Left ventricle myocardium inferior (tissue), 1 donor: ENCODE data around the gene RAMP2. TPM values are rescaled to one million over a fixed set of nuclear protein-coding genes. Genes with fewer than 3 reads are reported as not detected.
"Not testable (repeated sequence)": the region's sequence is repeated elsewhere in the genome, so short reads cannot be mapped to it uniquely, and the experiment has no call there.

Experiments used
- DNase-seq: peaks from one replicate; pipeline ENCODE4 v3.0.0-alpha.2; 2020
- H3K27ac ChIP-seq: fragments of 200-600 bp; replicated peaks from 2 replicates; pipeline ENCODE4 v1.8.0; 2021
- H3K27me3 ChIP-seq: fragments of 200-600 bp; 2 replicates; pipeline ENCODE4 v1.8.0; 2021; ENCODE audit warnings: low read depth
- H3K36me3 ChIP-seq: fragments of 200-600 bp; 2 replicates; pipeline ENCODE4 v1.8.0; 2021
- H3K4me1 ChIP-seq: fragments of 200-600 bp; 2 replicates; pipeline ENCODE4 v1.8.0; 2021
- H3K4me3 ChIP-seq: fragments of 200-600 bp; 2 replicates; pipeline ENCODE4 v1.8.0; 2021; ENCODE audit warnings: mild to moderate bottlenecking, moderate library complexity
- H3K9me3 ChIP-seq: fragments of 200-600 bp; replicated peaks from 2 replicates; pipeline ENCODE4 v1.8.0; 2021
- intact Hi-C: fragments of 100-400 bp; cut with micrococcal nuclease; formaldehyde crosslinking; loops from one replicate; pipeline ENCODE4 v1.11.0; 2022
- total RNA-seq: library from RNA; stranded (reverse); fragmentation: NEBNext Ultra II Directional; extraction: Animal tissue kit (Norgen Biotek cat#: 25700); gene quantifications from one replicate; pipeline ENCODE4 v1.2.1, GENCODE V29; 2021
- TF ChIP-seq, protein P1 (sequence below): fragments of 200-600 bp; IDR thresholded peaks from 2 replicates; pipeline ENCODE4 v1.8.0; 2021; ENCODE audit warnings: antibody characterized with exemption, mild to moderate bottlenecking, borderline replicate concordance
- donor health status: DM: no; HTN: yes; CAD: no; lungs with severe emphysema.

The RAMP2 gene
- total RNA-seq, 1 donor from 2014 or later: 37.7 TPM

GRCh38 chr17:42761638-42762037, 611 bp downstream of the RAMP2 start:
- intact Hi-C loops: loop anchor here (2.0 kb wide), 1 partner anchor 41 kb away; no protein-coding TSS in a partner anchor
- peak overlapping the region; percentile 81 for H3K4me3 ChIP-seq
- H3K9me3 ChIP-seq: no peaks in the 10 kb centered on the region
- peaks cover 31% of the 10 kb centered on the region for H3K27me3 ChIP-seq
- H3K27ac ChIP-seq: peak overlapping the region; percentile 94
- TF ChIP-seq, protein P1, sequence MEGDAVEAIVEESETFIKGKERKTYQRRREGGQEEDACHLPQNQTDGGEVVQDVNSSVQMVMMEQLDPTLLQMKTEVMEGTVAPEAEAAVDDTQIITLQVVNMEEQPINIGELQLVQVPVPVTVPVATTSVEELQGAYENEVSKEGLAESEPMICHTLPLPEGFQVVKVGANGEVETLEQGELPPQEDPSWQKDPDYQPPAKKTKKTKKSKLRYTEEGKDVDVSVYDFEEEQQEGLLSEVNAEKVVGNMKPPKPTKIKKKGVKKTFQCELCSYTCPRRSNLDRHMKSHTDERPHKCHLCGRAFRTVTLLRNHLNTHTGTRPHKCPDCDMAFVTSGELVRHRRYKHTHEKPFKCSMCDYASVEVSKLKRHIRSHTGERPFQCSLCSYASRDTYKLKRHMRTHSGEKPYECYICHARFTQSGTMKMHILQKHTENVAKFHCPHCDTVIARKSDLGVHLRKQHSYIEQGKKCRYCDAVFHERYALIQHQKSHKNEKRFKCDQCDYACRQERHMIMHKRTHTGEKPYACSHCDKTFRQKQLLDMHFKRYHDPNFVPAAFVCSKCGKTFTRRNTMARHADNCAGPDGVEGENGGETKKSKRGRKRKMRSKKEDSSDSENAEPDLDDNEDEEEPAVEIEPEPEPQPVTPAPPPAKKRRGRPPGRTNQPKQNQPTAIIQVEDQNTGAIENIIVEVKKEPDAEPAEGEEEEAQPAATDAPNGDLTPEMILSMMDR: no peak
- no peaks in the 10 kb centered on the region for H3K36me3 ChIP-seq
- no peak for DNase-seq
- H3K4me1 ChIP-seq: peaks cover 38% of the 10 kb centered on the region

DNA sequence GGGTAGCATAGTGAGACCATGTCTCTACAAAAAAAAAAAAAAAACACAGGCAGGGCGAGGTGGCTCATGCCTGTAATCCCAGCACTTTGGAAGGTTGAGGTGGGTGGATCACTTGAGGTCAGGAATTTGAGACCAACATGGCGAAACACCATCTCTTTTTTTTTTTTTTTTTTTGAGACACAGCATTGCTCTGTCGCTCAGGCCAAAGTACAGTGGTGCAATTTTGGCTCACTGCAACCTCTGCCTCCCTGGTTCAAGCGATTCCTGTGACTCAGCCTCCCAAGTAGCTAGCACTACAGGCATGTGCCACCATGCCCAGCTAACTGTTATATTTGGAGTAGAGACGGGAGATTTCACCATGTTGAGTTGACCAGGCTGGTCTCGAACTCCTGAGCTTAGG, 5.1 kb downstream of the RAMP2 start:
- TF ChIP-seq, protein P1: no peak
- DNase-seq: no peak
- Histone ChIP-seq H3K4me1 (peaks cover 25% of the 10 kb centered on the region), H3K36me3 (no peaks in the 10 kb centered on the region), H3K9me3 (no peaks in the 10 kb centered on the region), H3K4me3 (no peak overlapping the region), H3K27ac (no peak overlapping the region), H3K27me3 (peaks cover 26% of the 10 kb centered on the region)
- intact Hi-C loops: no loop called here

DNA sequence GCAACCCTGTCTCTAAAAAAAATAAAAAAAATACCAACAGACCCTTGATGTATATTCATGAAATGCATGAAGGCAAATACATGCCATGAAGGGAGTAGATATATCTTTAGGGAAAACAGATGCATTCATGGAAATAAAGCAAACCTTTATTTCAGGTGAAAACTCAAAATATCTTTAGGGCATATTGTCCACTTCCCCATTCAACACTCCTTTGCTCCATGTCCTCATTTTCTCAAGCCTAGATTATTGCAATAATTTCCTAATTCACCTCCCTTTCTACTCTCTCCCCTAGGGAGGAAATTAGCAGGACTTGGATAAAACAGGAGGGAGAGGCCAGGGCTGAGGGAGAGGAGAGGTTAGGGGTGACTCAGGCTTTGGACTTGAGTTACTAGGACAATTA, 6.5 kb downstream of the RAMP2 start:
- no peaks in the 10 kb centered on the region for H3K36me3 ChIP-seq
- H3K27me3 ChIP-seq: peaks cover 12% of the 10 kb centered on the region
- H3K27ac ChIP-seq: no peak overlapping the region
- TF ChIP-seq, protein P1: no peak
- no peak overlapping the region for H3K4me3 ChIP-seq
- intact Hi-C loops: no loop called here
- H3K9me3 ChIP-seq: no peaks in the 10 kb centered on the region
- no peak for DNase-seq
- peaks cover 19% of the 10 kb centered on the region for H3K4me1 ChIP-seq

- H3K36me3 ChIP-seq, intact Hi-C loops, H3K27ac ChIP-seq, DNase-seq, H3K4me3 ChIP-seq, H3K9me3 ChIP-seq: not testable (repeated sequence)
- H3K4me1 ChIP-seq: peaks cover 24% of the 10 kb centered on the region
- peaks cover 10% of the 10 kb centered on the region for H3K27me3 ChIP-seq
These were observed 7.0 kb downstream of the RAMP2 start for GRCh38 chr17:42768006-42768405.

GRCh38 chr17:42769964-42770363, 8.9 kb downstream of the RAMP2 start:
- H3K9me3 ChIP-seq, H3K4me3 ChIP-seq, H3K36me3 ChIP-seq, DNase-seq, H3K27ac ChIP-seq, intact Hi-C loops: not testable (repeated sequence)
- peaks cover 22% of the 10 kb centered on the region for H3K4me1 ChIP-seq
- peaks cover 10% of the 10 kb centered on the region for H3K27me3 ChIP-seq

- Histone ChIP-seq H3K36me3 (peaks cover 39% of the 10 kb centered on the region), H3K27me3 (no peaks in the 10 kb centered on the region), H3K4me3 (peak overlapping the region; percentile 98), H3K4me1 (peaks cover 22% of the 10 kb centered on the region), H3K9me3 (no peaks in the 10 kb centered on the region), H3K27ac (peak overlapping the region; percentile 91)
- TF ChIP-seq, protein P1: no peak
- DNase-seq: no peak
- intact Hi-C loops: no loop called here
These were observed 11.9 kb downstream of the RAMP2 start for GRCh38 chr17:42772945-42773289.
